ENCODE data around the gene ZSCAN2. TPM values are rescaled to one million over a fixed set of nuclear protein-coding genes. Genes with fewer than 3 reads are reported as not detected.

Gene ZSCAN2
- total and polyA plus RNA-seq, 10 donors: 4.6 to 15.1 (median 9.9) TPM

- Histone ChIP-seq H3K36me3 (peaks cover 0 to 56% (median 10%) of the 10 kb centered on the region in 6 donors), H3K9me3 (no peaks in the 10 kb centered on the region), H3K27ac (peak overlapping the region in 3 of 8 donors; percentile 24 to 54 (median 37)), H3K4me1 (peaks cover 11 to 59% (median 39%) of the 10 kb centered on the region in 6 donors), H3K27me3 (replicated peaks in 1 of 7) (no peaks in the 10 kb centered on the region), H3K4me3 (peak overlapping the region in 1 of 8 donors; percentile 5)
- intact Hi-C loops (cut with DNase I; ENCODE audit: low total_unique reads): no loop called here
- no peak for DNase-seq
- WGBS, 5 donors: 68 to 87% (median 73%) methylated on average over 19 of the region's 19 CpGs
- no peak for TF ChIP-seq CTCF (IDR thresholded peaks at IDR 0.05 in 8 of 11, conservative IDR thresholded peaks at IDR 0.05 in 3 of 11)
- TF ChIP-seq POLR2AphosphoS5 (IDR thresholded peaks at IDR 0.05): no peak
- no peak for TF ChIP-seq POLR2A (IDR thresholded peaks at IDR 0.05)
Observed at GRCh38 chr15:84604826-84605553, 4.2 kb downstream of the ZSCAN2 start.

- no peaks in the 10 kb centered on the region for H3K9me3 ChIP-seq
- peaks cover 0 to 56% (median 10%) of the 10 kb centered on the region in 6 donors for H3K36me3 ChIP-seq
- intact Hi-C loops (cut with DNase I; ENCODE audit: low total_unique reads): no loop called here
- peak overlapping the region in 3 of 8 donors; percentile 24 to 54 (median 37) for H3K27ac ChIP-seq
- 34 to 53% (median 51%) methylated on average over 2 of the region's 2 CpGs for WGBS, 5 donors
- no peaks in the 10 kb centered on the region for H3K27me3 ChIP-seq (replicated peaks in 1 of 7)
- H3K4me1 ChIP-seq: peaks cover 9 to 54% (median 37%) of the 10 kb centered on the region in 6 donors
- DNase-seq: no peak
- H3K4me3 ChIP-seq: peak overlapping the region in 1 of 8 donors; percentile 5
- TF ChIP-seq CTCF (IDR thresholded peaks at IDR 0.05 in 8 of 11, conservative IDR thresholded peaks at IDR 0.05 in 3 of 11) (no peak), POLR2A (IDR thresholded peaks at IDR 0.05) (no peak), POLR2AphosphoS5 (IDR thresholded peaks at IDR 0.05) (no peak)
Observed at GRCh38 chr15:84605554-84605882, 4.7 kb downstream of the ZSCAN2 start.

GRCh38 chr15:84606653-84607120, 5.9 kb downstream of the ZSCAN2 start:
- TF ChIP-seq CTCF (IDR thresholded peaks at IDR 0.05 in 8 of 11, conservative IDR thresholded peaks at IDR 0.05 in 3 of 11): no peak
- TF ChIP-seq POLR2A (IDR thresholded peaks at IDR 0.05): no peak
- Histone ChIP-seq H3K4me3 (no peak overlapping the region), H3K4me1 (peaks cover 7 to 47% (median 33%) of the 10 kb centered on the region in 6 donors), H3K36me3 (peaks cover 0 to 56% (median 10%) of the 10 kb centered on the region in 6 donors), H3K27me3 (replicated peaks in 1 of 7) (no peaks in the 10 kb centered on the region), H3K27ac (no peak overlapping the region), H3K9me3 (no peaks in the 10 kb centered on the region)
- 90 to 95% (median 91%) methylated on average over 8 of the region's 8 CpGs for WGBS, 5 donors
- DNase-seq: no peak
- intact Hi-C loops (cut with DNase I; ENCODE audit: low total_unique reads): no loop called here

- Histone ChIP-seq H3K9me3 (no peaks in the 10 kb centered on the region), H3K27ac (no peak overlapping the region), H3K36me3 (peaks cover 0 to 56% (median 10%) of the 10 kb centered on the region in 6 donors), H3K27me3 (replicated peaks in 1 of 7) (no peaks in the 10 kb centered on the region), H3K4me3 (no peak overlapping the region), H3K4me1 (peaks cover 3 to 26% (median 18%) of the 10 kb centered on the region in 6 donors)
- WGBS, 5 donors: 57 to 90% (median 87%) methylated on average over 1 of the region's 1 CpG
- intact Hi-C loops (cut with DNase I; ENCODE audit: low total_unique reads): no loop called here
- no peak for DNase-seq
- TF ChIP-seq POLR2A (IDR thresholded peaks at IDR 0.05) (no peak), POLR2AphosphoS5 (IDR thresholded peaks at IDR 0.05) (no peak), CTCF (IDR thresholded peaks at IDR 0.05 in 8 of 11, conservative IDR thresholded peaks at IDR 0.05 in 3 of 11) (no peak)
Observed at GRCh38 chr15:84608707-84609284, 8.0 kb downstream of the ZSCAN2 start.
